ENCODE data around the gene NCS1.

DNA sequence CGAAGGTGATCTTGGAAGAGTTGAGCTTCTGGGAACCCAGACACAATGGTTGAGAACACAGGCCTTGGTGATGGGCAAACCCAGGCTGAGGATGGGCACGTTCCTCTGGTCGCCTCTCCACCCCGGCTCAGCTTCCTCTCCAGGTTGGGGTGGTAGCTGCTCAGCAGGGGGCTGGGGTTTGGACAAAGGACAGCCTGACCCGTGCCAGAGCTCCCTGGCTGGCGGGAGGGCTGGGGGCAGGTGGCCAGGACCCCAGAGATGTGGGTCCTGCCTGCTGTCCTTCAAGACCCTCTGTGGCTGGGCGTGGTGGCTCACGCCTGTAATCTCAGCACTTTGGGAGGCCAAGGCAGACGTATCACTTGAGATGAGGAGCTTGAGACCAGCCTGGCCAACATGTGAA, 25.2 kb downstream of the NCS1 start:
- TF ChIP-seq, protein P1, sequence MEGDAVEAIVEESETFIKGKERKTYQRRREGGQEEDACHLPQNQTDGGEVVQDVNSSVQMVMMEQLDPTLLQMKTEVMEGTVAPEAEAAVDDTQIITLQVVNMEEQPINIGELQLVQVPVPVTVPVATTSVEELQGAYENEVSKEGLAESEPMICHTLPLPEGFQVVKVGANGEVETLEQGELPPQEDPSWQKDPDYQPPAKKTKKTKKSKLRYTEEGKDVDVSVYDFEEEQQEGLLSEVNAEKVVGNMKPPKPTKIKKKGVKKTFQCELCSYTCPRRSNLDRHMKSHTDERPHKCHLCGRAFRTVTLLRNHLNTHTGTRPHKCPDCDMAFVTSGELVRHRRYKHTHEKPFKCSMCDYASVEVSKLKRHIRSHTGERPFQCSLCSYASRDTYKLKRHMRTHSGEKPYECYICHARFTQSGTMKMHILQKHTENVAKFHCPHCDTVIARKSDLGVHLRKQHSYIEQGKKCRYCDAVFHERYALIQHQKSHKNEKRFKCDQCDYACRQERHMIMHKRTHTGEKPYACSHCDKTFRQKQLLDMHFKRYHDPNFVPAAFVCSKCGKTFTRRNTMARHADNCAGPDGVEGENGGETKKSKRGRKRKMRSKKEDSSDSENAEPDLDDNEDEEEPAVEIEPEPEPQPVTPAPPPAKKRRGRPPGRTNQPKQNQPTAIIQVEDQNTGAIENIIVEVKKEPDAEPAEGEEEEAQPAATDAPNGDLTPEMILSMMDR (IDR thresholded peaks at IDR 0.05): no peak
- TF ChIP-seq POLR2A (IDR thresholded peaks at IDR 0.05) (no peak), POLR2AphosphoS5 (IDR thresholded peaks at IDR 0.05) (no peak)
